Endothelial cell (in vitro differentiated cells): Measurements from ENCODE around the gene POR. TPM values are rescaled to one million over a fixed set of nuclear protein-coding genes. Genes with fewer than 3 reads are reported as not detected.

Experiments used
- DNase-seq: peaks from one replicate; pipeline ENCODE4 v3.0.0; 2021; ENCODE audit warnings: low spot score
- H3K27ac Mint-ChIP-seq: one replicate; pipeline ENCODE4 v1.8.0; 2021; ENCODE audit warnings: mixed read lengths, inconsistent platforms; ENCODE audit not compliant: unreplicated experiment
- H3K27me3 Mint-ChIP-seq: one replicate; pipeline ENCODE4 v1.8.0; 2021; ENCODE audit warnings: mild to moderate bottlenecking, moderate library complexity, mixed read lengths, inconsistent platforms; ENCODE audit not compliant: unreplicated experiment
- H3K36me3 Mint-ChIP-seq: one replicate; pipeline ENCODE4 v1.8.0; 2021; ENCODE audit warnings: mild to moderate bottlenecking, low read depth, mixed read lengths, inconsistent platforms; ENCODE audit not compliant: unreplicated experiment
- H3K4me1 Mint-ChIP-seq: one replicate; pipeline ENCODE4 v1.8.0; 2021; ENCODE audit warnings: mild to moderate bottlenecking, mixed read lengths, inconsistent platforms; ENCODE audit not compliant: unreplicated experiment
- H3K4me3 Mint-ChIP-seq: one replicate; pipeline ENCODE4 v1.8.0; 2021; ENCODE audit warnings: mild to moderate bottlenecking, mixed read lengths, inconsistent platforms; ENCODE audit not compliant: unreplicated experiment
- H3K9me3 Mint-ChIP-seq: one replicate; pipeline ENCODE4 v1.8.0; 2021; ENCODE audit warnings: mixed read lengths, inconsistent platforms; ENCODE audit not compliant: unreplicated experiment
- total RNA-seq: library from RNA; stranded (reverse); fragmentation: NEBNext Ultra II Directional; extraction: Animal tissue kit (Norgen Biotek cat#: 25700); gene quantifications from one replicate; pipeline ENCODE4 v1.2.1, GENCODE V29; 2021; ENCODE audit not compliant: unreplicated experiment
- TF ChIP-seq, protein P1 (sequence below): fragments of 200-600 bp; sonication (generic); IDR thresholded peaks from one replicate; pipeline ENCODE4 v1.5.0; 2021; ENCODE audit warnings: antibody characterized with exemption; ENCODE audit not compliant: unreplicated experiment

The POR gene
- total RNA-seq, 1 donor from 2014 or later, result 70.8 TPM

- Mint-ChIP-seq H3K9me3 (no peaks in the 10 kb centered on the region), H3K4me3 (no peak overlapping the region), H3K36me3 (peaks cover 12% of the 10 kb centered on the region), H3K4me1 (no peaks in the 10 kb centered on the region), H3K27me3 (peaks cover 3% of the 10 kb centered on the region), H3K27ac (no peak overlapping the region)
- TF ChIP-seq, protein P1, sequence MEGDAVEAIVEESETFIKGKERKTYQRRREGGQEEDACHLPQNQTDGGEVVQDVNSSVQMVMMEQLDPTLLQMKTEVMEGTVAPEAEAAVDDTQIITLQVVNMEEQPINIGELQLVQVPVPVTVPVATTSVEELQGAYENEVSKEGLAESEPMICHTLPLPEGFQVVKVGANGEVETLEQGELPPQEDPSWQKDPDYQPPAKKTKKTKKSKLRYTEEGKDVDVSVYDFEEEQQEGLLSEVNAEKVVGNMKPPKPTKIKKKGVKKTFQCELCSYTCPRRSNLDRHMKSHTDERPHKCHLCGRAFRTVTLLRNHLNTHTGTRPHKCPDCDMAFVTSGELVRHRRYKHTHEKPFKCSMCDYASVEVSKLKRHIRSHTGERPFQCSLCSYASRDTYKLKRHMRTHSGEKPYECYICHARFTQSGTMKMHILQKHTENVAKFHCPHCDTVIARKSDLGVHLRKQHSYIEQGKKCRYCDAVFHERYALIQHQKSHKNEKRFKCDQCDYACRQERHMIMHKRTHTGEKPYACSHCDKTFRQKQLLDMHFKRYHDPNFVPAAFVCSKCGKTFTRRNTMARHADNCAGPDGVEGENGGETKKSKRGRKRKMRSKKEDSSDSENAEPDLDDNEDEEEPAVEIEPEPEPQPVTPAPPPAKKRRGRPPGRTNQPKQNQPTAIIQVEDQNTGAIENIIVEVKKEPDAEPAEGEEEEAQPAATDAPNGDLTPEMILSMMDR, result no peak
- no peak for DNase-seq
Measured at GRCh38 chr7:75892634-75893272, 22.2 kb upstream of the POR start.

GRCh38 chr7:75896803-75897327 lies 18.1 kb upstream of the POR start:
- Mint-ChIP-seq H3K27me3 (peaks cover 3% of the 10 kb centered on the region), H3K9me3 (no peaks in the 10 kb centered on the region)

GRCh38 chr7:75900617-75901315 lies 14.2 kb upstream of the POR start:
- Mint-ChIP-seq H3K36me3 (no peaks in the 10 kb centered on the region), H3K9me3 (no peaks in the 10 kb centered on the region), H3K4me3 (no peak overlapping the region), H3K4me1 (no peaks in the 10 kb centered on the region), H3K27ac (no peak overlapping the region), H3K27me3 (no peaks in the 10 kb centered on the region)
- TF ChIP-seq, protein P1, result no peak
- DNase-seq, result no peak

More at GRCh38 chr7:75896803-75897327, 18.1 kb upstream of the POR start:
- H3K36me3 Mint-ChIP-seq, result no peaks in the 10 kb centered on the region
- no peak for DNase-seq
- no peak overlapping the region for H3K4me3 Mint-ChIP-seq
- H3K4me1 Mint-ChIP-seq, result no peaks in the 10 kb centered on the region
- TF ChIP-seq, protein P1, result no peak
- H3K27ac Mint-ChIP-seq, result no peak overlapping the region

DNA sequence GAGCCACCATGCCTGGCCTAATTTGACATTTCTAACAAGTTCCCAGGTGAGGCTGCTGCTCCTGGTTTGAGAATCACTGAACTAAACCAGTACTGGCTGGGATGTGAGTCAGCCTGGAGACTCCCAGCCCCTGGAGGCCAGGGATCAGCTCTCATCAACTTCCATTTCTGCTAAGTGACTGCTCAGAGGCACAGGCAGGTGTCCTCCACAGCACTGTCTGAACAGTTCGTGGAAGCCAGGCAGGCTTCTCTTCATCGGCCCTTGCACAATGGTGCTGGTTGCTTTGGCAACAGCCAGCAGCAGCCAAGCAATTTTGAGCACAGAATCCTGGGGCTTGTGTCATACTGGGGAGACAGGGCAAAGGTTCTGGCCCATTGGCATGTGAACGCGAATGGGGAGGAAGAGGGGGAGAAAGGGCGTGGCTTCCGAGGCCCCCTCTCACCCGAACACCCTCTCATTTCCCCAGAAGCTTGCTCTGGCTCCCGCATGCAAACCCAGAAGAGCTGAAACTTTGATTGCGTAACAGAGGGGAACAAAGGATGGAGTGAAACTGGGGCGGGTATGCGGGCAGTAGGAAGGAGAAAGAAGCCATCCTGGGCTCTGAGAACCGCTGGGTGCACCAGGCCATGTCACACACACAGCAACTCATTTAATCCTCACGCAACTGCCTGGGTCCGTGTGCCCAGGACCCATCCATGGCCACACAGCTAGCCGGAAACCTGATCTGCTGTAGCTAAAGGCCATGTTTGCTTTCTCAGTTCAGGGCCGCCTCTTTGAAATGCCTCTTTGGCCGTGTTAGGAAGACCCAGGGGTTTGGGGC lies 9.0 kb upstream of the POR start:
- H3K36me3 Mint-ChIP-seq, result no peaks in the 10 kb centered on the region
- H3K9me3 Mint-ChIP-seq, result no peaks in the 10 kb centered on the region
- TF ChIP-seq, protein P1, result no peak
- DNase-seq, result peak; percentile 10
- H3K27me3 Mint-ChIP-seq, result no peaks in the 10 kb centered on the region
- H3K4me3 Mint-ChIP-seq, result no peak overlapping the region
- no peaks in the 10 kb centered on the region for H3K4me1 Mint-ChIP-seq
- no peak overlapping the region for H3K27ac Mint-ChIP-seq
